H4 (cell line): Measurements from ENCODE around the gene RCBTB2. TPM values are rescaled to one million over a fixed set of nuclear protein-coding genes. Genes with fewer than 3 reads are reported as not detected.

Source experiments
- DNase-seq: peaks from one replicate; pipeline ENCODE4 v3.0.0-alpha.2; 2015; ENCODE audit warnings: low spot score
- total RNA-seq: library from RNA; depleted of rRNA; stranded (reverse); fragments of >200 nt; shearing (Covaris generic); gene quantifications from 2 replicates; pipeline ENCODE4 v1.2.3, GENCODE V29; 2014

The RCBTB2 gene
- total RNA-seq, 1 experiment from 2014 or later = 7.0 TPM

GRCh38 chr13:48531416-48532255, 1.2 kb downstream of the RCBTB2 start:
- DNase-seq = no peak

DNA sequence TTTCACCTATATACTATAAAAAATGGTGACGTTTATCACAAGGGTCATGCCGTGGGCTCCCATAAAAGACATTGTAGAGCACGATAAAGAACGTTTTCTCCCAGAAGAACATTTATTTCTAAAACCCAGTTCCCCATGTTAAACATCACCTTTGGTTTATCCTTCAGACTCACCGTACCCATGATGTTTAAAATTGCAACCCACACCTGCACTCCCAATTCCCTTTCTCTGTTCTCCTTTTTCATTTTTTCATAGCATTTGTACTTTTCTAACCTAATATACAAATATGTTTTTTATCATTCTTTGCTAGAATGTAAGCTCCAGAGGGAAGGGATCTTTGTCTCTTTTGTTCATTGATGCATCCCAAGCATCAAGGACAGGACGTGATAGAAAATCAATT, 2.0 kb downstream of the RCBTB2 start:
- no peak for DNase-seq

DNA sequence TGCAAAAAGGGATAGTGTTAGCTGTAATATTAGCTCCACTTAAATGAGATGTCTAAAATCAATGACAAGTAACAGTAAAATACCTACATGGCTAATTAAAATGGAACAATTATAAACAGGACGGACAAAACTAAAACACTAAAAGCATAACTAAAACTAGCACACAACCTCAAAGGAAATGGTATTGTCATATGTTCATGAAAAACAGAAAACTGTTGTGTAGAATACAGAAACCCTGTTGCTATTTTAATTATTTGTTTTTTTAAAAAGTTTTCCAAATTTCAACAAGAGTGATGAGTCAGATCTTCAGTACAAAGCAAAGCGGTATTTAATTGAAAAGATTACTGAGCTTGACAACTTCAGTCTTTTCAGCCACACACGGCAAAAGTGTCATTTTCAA, 4.2 kb downstream of the RCBTB2 start:
- DNase-seq = no peak

DNA sequence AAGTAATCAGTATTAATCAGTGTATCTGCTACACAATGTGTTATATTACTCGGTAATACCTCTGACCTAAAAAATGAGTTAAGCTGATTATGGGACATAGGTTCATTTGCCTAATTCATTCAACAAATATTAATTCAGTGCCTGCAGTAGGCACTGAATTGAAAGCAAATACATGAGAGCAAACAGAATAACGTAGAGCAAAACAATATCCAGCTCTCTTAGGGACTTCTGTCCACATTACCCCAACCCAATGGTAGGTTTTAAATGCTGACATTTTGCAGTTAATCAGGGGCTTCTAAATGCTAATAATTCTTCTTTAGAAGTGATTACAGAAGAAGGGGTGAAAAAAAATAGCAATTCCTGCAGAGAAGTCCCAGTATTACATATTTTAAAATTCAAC, 4.9 kb downstream of the RCBTB2 start:
- DNase-seq = no peak

DNA sequence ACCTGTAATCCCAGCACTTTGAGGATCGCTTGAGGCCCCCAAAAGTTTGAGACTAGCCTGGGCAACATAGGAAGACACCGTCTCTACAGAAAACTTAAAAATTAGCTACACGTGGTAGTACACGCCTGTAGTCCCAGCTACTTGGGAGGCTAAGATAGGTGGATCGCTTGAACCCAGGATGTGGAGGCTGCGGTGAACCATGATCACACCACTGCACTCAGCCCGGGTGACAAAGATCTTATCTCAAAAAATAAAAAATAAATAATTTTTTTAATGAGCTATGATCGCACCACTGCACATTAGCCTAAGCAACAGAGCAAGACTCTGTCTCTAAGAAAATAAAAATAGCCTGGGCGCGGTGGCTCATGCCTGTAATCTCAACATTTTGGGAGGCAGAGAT, 6.6 kb downstream of the RCBTB2 start:
- no peak for DNase-seq

DNA sequence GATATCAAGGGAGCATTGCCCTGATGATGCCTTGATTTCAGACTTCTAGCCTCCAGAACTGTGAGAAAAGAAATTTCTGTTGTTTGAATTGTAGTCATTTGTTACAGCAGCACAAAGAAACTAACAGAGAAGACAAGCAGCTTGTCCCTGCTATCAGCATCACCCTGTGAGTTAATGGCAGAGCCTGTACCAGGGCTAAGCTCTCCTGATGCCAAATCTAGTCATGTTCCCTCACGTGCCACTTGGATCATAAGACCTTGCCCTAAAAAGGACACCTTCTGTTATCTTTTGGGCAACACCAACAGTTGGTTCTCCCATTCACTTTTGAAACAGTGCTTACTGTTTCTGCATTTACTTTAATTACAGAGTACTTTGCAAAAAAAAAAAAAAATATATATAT, 14.8 kb downstream of the RCBTB2 start:
- DNase-seq = no peak

GRCh38 chr13:48515732-48516131, 17.1 kb downstream of the RCBTB2 start:
- no peak for DNase-seq

GRCh38 chr13:48514793-48515192, 18.1 kb downstream of the RCBTB2 start:
- no peak for DNase-seq

DNA sequence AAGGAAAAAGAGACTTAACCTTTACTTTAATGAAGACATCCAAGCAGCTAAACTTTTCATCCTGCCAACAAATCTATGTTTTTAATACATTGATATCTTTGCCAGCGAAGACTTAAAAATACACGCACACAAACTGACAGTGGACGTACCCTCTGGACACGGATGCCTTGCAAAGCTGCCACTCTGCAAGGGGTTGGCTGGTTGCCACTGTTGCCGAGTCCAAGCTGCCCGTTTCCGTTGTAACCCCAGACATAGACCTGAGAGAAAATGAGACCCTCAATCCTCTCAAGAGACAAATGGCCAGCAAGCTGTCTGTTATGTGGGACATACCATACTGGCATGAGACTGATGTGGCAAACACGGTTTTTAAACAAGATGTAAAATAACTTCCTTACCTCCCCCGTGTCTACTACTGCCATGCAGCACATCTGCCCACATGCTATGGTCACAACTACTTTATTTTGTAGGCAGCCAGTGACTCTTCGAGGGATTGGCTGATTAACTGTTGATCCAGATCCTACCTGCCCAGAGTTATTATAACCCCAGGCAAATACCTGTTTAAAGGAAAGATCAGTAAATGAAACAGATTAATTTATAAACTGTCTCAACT, 21.2 kb downstream of the RCBTB2 start:
- DNase-seq = no peak

- DNase-seq = no peak
Observed at GRCh38 chr13:48510698-48511097, 22.2 kb downstream of the RCBTB2 start.

DNA sequence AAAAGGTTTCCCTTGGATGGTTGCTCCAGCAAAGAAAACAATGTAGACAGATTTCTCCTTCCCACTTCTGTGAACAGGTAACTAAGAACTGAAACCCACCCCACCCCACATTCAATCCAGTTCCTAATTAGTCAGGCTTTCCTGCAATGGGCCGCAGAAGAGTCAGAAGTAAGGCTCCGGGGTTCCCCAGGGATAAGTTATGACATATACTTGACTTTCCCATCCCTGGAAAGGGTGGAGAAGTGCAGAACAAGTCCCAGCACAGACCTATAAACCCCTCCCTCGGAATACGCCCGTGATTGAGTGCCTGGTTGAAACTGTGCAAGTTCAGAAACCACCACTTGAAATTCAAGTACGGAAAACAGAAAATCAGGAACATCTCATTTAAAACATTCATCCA, 24.9 kb downstream of the RCBTB2 start:
- DNase-seq = no peak

DNA sequence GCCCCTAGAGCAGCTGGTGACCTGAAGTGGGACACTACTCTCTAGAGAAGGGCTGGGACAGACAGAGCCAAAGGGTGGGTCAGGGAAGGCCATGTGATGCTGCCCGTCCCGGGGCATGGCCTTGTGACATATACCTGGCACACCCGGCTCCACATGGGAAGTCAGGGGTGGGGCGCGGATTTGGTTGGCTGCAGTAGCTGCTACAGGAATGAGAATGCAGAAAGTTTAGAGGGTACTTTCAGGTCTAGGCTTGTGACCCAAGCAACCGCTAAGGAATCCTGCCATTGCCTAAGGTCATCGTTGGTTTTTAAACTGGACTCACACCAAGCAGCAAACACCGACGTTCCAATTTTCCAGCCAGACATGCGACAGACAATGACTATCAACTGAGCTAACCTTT, 25.9 kb downstream of the RCBTB2 start:
- DNase-seq = no peak

DNA sequence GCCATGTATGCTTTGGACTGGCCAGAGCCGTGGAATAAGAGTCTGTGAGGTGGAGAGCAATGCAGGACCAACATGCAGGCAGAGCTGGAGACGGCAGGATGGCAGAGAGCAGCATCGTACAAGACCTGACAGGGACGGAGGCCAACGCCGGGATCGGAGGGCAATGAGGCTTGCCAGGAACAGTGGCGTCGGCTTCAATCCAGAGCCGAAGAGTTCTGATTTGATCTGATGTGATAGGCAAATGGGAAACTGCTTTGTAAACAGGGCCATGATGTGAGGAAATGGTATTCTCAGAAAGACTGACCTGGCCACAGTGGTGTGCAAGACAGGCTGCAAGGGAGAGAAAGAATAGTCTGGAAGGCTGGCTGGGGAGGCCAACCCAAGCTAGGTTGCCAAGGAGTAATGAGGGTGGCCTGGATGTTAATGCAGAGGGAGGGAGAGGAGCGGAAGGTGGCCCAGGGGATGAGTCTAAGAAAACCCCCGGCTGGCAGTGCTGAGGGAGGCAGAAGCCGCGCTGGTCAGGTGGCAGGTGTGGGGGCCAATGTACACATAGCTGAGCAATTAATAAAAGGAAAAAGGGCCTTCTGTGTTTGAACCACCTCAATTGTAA, 26.7 kb downstream of the RCBTB2 start:
- DNase-seq = no peak

DNA sequence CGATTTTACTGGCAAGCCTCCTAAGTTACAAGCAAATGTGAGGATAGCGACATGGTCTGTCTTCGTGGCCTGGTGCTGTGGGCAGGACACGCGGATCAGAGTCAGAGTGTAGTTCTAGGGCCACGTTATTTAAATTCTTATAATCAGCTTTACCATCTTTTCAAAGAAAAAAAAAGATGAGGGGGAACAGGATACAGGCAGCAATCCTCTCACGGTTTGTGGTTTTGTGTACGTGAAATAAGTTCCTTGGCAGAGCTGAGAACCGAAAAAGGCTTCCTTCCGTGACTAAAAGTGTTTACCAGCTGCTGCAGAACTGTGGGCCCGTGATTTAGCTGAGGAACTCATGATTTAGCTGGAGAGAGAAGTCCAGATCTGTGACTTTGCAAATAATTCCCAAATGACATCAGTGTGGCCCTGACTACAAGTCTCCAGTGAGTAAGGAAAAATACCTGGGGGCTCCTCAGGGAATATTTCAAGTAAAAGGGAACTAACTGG, 27.2 kb downstream of the RCBTB2 start:
- peak; percentile 93 for DNase-seq

- DNase-seq = peak; percentile 56
Observed at GRCh38 chr13:48505012-48505411, 27.9 kb downstream of the RCBTB2 start.

DNA sequence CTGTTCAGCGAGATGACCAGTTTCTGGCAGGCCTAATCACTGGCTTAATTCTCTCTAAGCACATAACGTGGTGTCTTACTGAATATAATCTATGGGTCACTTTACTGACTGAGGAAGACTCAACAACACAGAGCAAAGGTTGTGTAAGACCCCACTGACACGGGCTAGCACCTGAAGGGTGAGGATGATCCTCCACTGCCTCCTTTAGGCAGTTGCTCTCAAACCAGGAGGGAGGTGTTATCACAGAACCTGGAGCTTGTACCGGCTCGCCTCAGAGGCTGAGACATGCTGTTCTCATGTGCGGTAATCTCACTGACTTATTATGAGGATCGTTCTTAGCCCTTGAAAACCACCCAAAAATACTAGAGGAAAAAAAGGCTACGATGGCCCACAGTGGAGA, 28.3 kb downstream of the RCBTB2 start:
- no peak for DNase-seq

- DNase-seq = peak; percentile 50
Observed at GRCh38 chr13:48502601-48503319, 30.1 kb downstream of the RCBTB2 start.

DNA sequence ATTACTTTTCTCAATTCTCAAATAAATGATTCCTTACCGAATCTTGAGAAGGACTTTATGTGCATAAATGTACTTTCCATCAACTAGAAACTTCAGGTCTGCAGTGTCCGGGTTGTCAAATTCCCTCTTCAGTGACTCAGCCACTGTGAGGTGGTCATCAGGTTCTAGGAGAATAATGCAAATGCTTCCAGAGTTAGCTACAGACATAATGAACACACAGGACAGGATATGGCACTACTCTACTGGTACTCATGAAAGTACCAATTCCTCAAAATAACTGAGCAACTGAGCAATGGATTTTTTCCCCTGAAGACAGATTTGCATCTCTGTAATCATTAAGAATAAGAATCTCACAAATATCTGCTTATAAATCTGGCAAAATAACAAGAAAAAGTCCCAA, 31.2 kb downstream of the RCBTB2 start:
- no peak for DNase-seq

GRCh38 chr13:48500652-48501197, 32.2 kb downstream of the RCBTB2 start:
- DNase-seq = peak; percentile 74

GRCh38 chr13:48497669-48498068, 35.2 kb downstream of the RCBTB2 start:
- no peak for DNase-seq

- no peak for DNase-seq
Observed at GRCh38 chr13:48496271-48497161, 36.4 kb downstream of the RCBTB2 start.
